Astrocyte of the spinal cord (primary cell): ENCODE results near the gene TTC28.

Experiments
- DNase-seq: peaks from one replicate; pipeline ENCODE4 v3.0.0; 2011; ENCODE audit warnings: low read depth, low spot score
- H3K4me3 ChIP-seq: 2 replicates; pipeline ENCODE4 v1.5.1; 2011; ENCODE audit warnings: low read depth, mild to moderate bottlenecking, low read length, moderate library complexity
- CTCF ChIP-seq: IDR thresholded peaks from 2 replicates; pipeline ENCODE4 v1.5.1; 2012; ENCODE audit warnings: low read depth, mild to moderate bottlenecking, low read length, inconsistent platforms
- in situ Hi-C: cut with HindIII; loops from 2 replicates; pipeline ENCODE4 v1.10.0; 2017; ENCODE audit warnings: low sequenced_read_pairs

TTC28 gene

DNA sequence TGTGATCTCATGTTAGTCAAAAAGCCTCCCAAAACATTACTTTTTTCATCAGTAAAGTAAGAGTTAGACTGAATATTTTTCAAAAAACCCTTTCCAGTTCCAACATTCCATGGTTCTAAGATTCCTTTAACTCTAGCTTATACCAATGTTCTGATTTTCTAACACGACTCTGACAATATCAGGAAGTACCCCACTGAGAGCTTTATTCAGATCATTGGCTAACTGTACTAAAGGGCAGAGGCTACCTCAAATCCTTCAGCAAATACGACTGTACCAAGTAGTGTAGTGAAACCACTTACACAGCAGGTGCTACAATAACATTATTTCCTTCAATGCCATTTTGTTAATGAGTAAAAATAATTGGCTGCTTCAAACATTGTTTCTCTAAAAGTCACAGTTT is 547.2 kb downstream of the TTC28 start:
- in situ Hi-C loops, result no loop called here
- TF ChIP-seq CTCF, result no peak
- H3K4me3 ChIP-seq, result no peak overlapping the region
- peak; percentile 59 for DNase-seq

- peak; percentile 38 for DNase-seq
- no peak for TF ChIP-seq CTCF
- H3K4me3 ChIP-seq, result no peak overlapping the region
- in situ Hi-C loops, result no loop called here
These were observed 550.2 kb downstream of the TTC28 start for GRCh38 chr22:28129319-28129962.

GRCh38 chr22:28128827-28129226 is 550.8 kb downstream of the TTC28 start:
- H3K4me3 ChIP-seq, result no peak overlapping the region
- DNase-seq, result no peak
- no peak for TF ChIP-seq CTCF
- in situ Hi-C loops, result no loop called here

DNA sequence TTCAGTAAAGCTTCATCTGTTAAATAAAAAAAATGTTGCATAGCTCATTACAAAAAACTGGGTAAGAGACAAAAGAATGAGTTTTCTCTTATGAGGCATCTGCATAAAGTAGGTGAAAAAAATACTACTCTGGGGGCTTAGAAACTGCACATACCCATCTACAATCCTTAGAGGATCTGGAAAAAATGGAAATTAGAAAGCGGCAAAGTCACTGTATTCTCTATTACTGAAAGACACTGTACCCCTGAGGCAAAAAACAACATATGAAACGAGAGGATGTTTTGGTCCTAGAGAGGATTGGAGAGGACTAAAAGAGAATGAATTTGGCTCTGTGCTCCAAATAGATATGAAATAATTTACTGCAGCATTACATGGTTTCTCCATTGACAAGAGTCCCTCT is 553.8 kb downstream of the TTC28 start:
- in situ Hi-C loops, result no loop called here
- no peak for TF ChIP-seq CTCF
- no peak for DNase-seq
- H3K4me3 ChIP-seq, result no peak overlapping the region

DNA sequence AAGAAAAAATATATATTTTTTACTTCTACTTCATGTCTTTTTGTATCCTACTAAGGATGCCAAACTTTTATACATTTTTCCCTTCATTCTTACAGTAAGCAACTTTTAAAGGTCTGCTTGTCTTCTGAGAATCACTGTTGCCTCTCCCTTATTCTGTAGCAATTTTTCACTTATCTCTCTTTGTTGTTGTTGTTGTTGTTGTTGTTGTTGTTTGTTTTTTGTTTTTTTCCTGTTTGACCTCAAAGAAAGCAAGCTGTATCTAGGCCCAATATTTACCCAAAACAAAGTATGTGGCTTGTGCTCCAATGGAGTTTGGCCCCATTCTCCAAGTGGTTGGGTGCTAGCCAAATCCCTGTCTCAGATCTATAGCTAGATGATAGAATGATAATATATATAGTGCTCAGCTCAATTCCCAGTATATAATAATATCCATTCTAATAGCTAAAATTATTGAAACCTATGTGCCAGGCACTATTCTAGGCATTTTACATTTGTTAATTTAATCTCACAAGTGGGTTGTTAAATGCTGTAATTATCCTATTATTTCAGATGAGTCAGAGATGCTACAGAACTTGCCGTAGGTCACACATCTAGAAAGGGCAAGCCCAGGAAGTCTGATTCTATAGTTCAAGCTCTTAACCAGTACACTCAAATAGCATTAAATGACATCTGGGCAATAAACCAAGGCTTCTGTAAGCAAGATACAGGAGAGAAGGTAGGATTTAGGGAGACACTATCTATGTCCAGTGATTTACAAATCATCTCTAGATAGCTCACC is 555.5 kb downstream of the TTC28 start:
- no peak overlapping the region for H3K4me3 ChIP-seq
- in situ Hi-C loops, result no loop called here
- DNase-seq, result no peak
- no peak for TF ChIP-seq CTCF

- H3K4me3 ChIP-seq, result no peak overlapping the region
- in situ Hi-C loops, result no loop called here
- DNase-seq, result no peak
- TF ChIP-seq CTCF, result no peak
These were observed 558.7 kb downstream of the TTC28 start for GRCh38 chr22:28120691-28121592.
